ENCODE data around the gene RGL3. TPM values are rescaled to one million over a fixed set of nuclear protein-coding genes. Genes with fewer than 3 reads are reported as not detected.

RGL3 gene
- total RNA-seq, 1 experiment from 2014 or later, result 65.9 TPM

GRCh38 chr19:11390359-11390758 is 28.8 kb downstream of the RGL3 start:
- Mint-ChIP-seq H3K27ac (no peak overlapping the region), H3K9me3 (peaks cover 0 to 3% of the 10 kb centered on the region in 2 experiments; a peak in 2 of 5 replicates), H3K36me3 (ENCODE audit: insufficient read depth in 1 of 3, low read depth in 3 of 3) (peaks cover 7 to 16% (median 16%) of the 10 kb centered on the region in 3 experiments; a peak in 6 of 7 replicates), H3K27me3 (ENCODE audit: low read depth) (peaks cover 2% of the 10 kb centered on the region; the same call in 1 of the 2 replicates), H3K4me1 (peaks cover 3 to 4% of the 10 kb centered on the region in 2 experiments), H3K4me3 (no peak overlapping the region)
- Histone ChIP-seq H3K9me3 (ENCODE audit: control insufficient read depth, low read depth, low read length) (no peaks in the 10 kb centered on the region), H2AFZ (ENCODE audit: low read length) (no peak overlapping the region), H3K18ac (ENCODE audit: insufficient read length, low read depth, low read length) (no peak overlapping the region), H3K4me1 (ENCODE audit: insufficient read depth, low read length) (peaks cover 2% of the 10 kb centered on the region; the same call in 1 of the 2 replicates), H3K56ac (ENCODE audit: insufficient read length, low read depth, low read length) (no peak overlapping the region), H3K23me2 (ENCODE audit: insufficient read length, low read depth, low read length, poor library complexity, severe bottlenecking) (no peaks in the 10 kb centered on the region), H2BK120ac (ENCODE audit: low read depth, low read length, poor library complexity, severe bottlenecking) (no peak overlapping the region), H4K5ac (ENCODE audit: insufficient read length, low read depth, low read length) (no peak overlapping the region), H3K4ac (ENCODE audit: low read depth, low read length) (no peak overlapping the region), H3K14ac (ENCODE audit: insufficient read depth, low read length) (no peak overlapping the region), H2AK5ac (ENCODE audit: insufficient read length, low read length) (no peak overlapping the region), H3K23ac (ENCODE audit: insufficient read length, low read depth, low read length) (no peak overlapping the region), H2BK5ac (ENCODE audit: insufficient read length, low read length) (no peak overlapping the region), H3T11ph (ENCODE audit: low read length) (no peak overlapping the region), H4K91ac (ENCODE audit: insufficient read length, low read depth, low read length) (no peak overlapping the region), H2BK20ac (ENCODE audit: low read depth, low read length, poor library complexity, severe bottlenecking) (no peak overlapping the region), H3K79me1 (ENCODE audit: insufficient read depth, low read depth, low read length, poor library complexity, severe bottlenecking) (no peaks in the 10 kb centered on the region), H4K20me1 (ENCODE audit: control insufficient read depth, insufficient read depth, insufficient read length) (no peaks in the 10 kb centered on the region), H3K4me2 (ENCODE audit: insufficient read depth, insufficient read length, low read length) (no peak overlapping the region), H3K79me2 (ENCODE audit: insufficient read depth, low read length) (no peaks in the 10 kb centered on the region), H3K9ac (ENCODE audit: extremely low read depth, insufficient read length, low read length) (no peak overlapping the region), H4K8ac (replicated peaks; ENCODE audit: insufficient read length, low read depth, low read length) (no peak overlapping the region), H2BK12ac (ENCODE audit: insufficient read length, low read depth, low read length) (no peak overlapping the region), H3K27ac (ENCODE audit: insufficient read length, low read depth, low read length) (no peak overlapping the region), H2BK15ac (ENCODE audit: low read depth, low read length) (no peak overlapping the region), H3K27me3 (ENCODE audit: insufficient read depth, low read length) (no peaks in the 10 kb centered on the region)
- no peak for TF ChIP-seq CTCF (conservative IDR thresholded peaks at IDR 0.05)
- no peak for DNase-seq
- WGBS (ENCODE audit: extremely low coverage, insufficient read length, low lambda C conversion rate), result no CpG with 5 or more reads among the region's 2 CpGs

Data from H9 (cell line).